ENCODE measurements around the gene PFKFB4. TPM values are rescaled to one million over a fixed set of nuclear protein-coding genes. Genes with fewer than 3 reads are reported as not detected.

PFKFB4 gene
- total RNA-seq, 1 experiment from 2014 or later = 12.3 TPM

- Histone ChIP-seq H2BK120ac (ENCODE audit: low read depth, low read length, poor library complexity, severe bottlenecking) (no peak overlapping the region), H4K5ac (ENCODE audit: insufficient read length, low read depth, low read length) (no peak overlapping the region), H3K4me1 (ENCODE audit: insufficient read depth, low read length) (peaks cover 9% of the 10 kb centered on the region; the same call in 1 of the 2 replicates), H3K56ac (ENCODE audit: insufficient read length, low read depth, low read length) (no peak overlapping the region), H3K9ac (ENCODE audit: extremely low read depth, insufficient read length, low read length) (no peak overlapping the region), H3K23ac (ENCODE audit: insufficient read length, low read depth, low read length) (no peak overlapping the region), H2AFZ (ENCODE audit: low read length) (no peak overlapping the region), H3K79me1 (ENCODE audit: insufficient read depth, low read depth, low read length, poor library complexity, severe bottlenecking) (no peaks in the 10 kb centered on the region), H3K14ac (ENCODE audit: insufficient read depth, low read length) (no peak overlapping the region), H3K23me2 (ENCODE audit: insufficient read length, low read depth, low read length, poor library complexity, severe bottlenecking) (peaks cover 7% of the 10 kb centered on the region), H4K91ac (ENCODE audit: insufficient read length, low read depth, low read length) (no peak overlapping the region), H3K27me3 (ENCODE audit: insufficient read depth, low read length) (no peaks in the 10 kb centered on the region), H2BK12ac (ENCODE audit: insufficient read length, low read depth, low read length) (no peak overlapping the region), H3K9me3 (ENCODE audit: control insufficient read depth, low read depth, low read length) (no peaks in the 10 kb centered on the region), H2BK15ac (ENCODE audit: low read depth, low read length) (no peak overlapping the region), H4K20me1 (ENCODE audit: control insufficient read depth, insufficient read depth, insufficient read length) (no peaks in the 10 kb centered on the region), H3K4ac (ENCODE audit: low read depth, low read length) (no peak overlapping the region), H3K79me2 (ENCODE audit: insufficient read depth, low read length) (peaks cover 2% of the 10 kb centered on the region; the same call in 1 of the 2 replicates), H2AK5ac (ENCODE audit: insufficient read length, low read length) (no peak overlapping the region), H3T11ph (ENCODE audit: low read length) (no peak overlapping the region), H2BK5ac (ENCODE audit: insufficient read length, low read length) (no peak overlapping the region), H4K8ac (replicated peaks; ENCODE audit: insufficient read length, low read depth, low read length) (no peak overlapping the region), H3K27ac (ENCODE audit: insufficient read length, low read depth, low read length) (no peak overlapping the region), H3K4me2 (ENCODE audit: insufficient read depth, insufficient read length, low read length) (peak overlapping the region; percentile 7), H3K18ac (ENCODE audit: insufficient read length, low read depth, low read length) (no peak overlapping the region), H2BK20ac (ENCODE audit: low read depth, low read length, poor library complexity, severe bottlenecking) (no peak overlapping the region)
- no peaks in the 10 kb centered on the region for H3K27me3 Mint-ChIP-seq (ENCODE audit: low read depth)
- DNase-seq = no peak
- H3K4me3 Mint-ChIP-seq = peak overlapping the region in 1 of 2 experiments; percentile 29; a peak in 1 of 5 replicates
- peak overlapping the region; percentile 35 to 74 (median 73); a peak in 5 of 7 replicates for H3K27ac Mint-ChIP-seq
- H3K36me3 Mint-ChIP-seq (ENCODE audit: insufficient read depth in 1 of 3, low read depth in 3 of 3) = peaks cover 6 to 37% (median 15%) of the 10 kb centered on the region in 3 experiments; a peak in 6 of 7 replicates
- H3K4me1 Mint-ChIP-seq = peaks cover 39 to 49% of the 10 kb centered on the region in 2 experiments
- no peaks in the 10 kb centered on the region for H3K9me3 Mint-ChIP-seq
- no peak for TF ChIP-seq CTCF (conservative IDR thresholded peaks at IDR 0.05)
- no CpG with 5 or more reads among the region's 14 CpGs for WGBS (ENCODE audit: extremely low coverage, insufficient read length, low lambda C conversion rate)
Measured at GRCh38 chr3:48553886-48554845, 2.4 kb downstream of the PFKFB4 start.
